HG03521 (cell line): ENCODE measurements around the gene KRT75.
"Not testable (repeated sequence)": the region's sequence is repeated elsewhere in the genome, so short reads cannot be mapped to it uniquely, and the experiment has no call there.

Experiments
- ATAC-seq: cut with Tn5 transposase; IDR thresholded peaks from one replicate; pipeline ENCODE4 v1.9.1; 2021; ENCODE audit warnings: mild to moderate bottlenecking, moderate library complexity; ENCODE audit not compliant: unreplicated experiment

The KRT75 gene

GRCh38 chr12:52418576-52419110 lies 15.5 kb downstream of the KRT75 start:
- ATAC-seq = no peak

GRCh38 chr12:52417740-52418139 lies 16.4 kb downstream of the KRT75 start:
- ATAC-seq = no peak

- ATAC-seq = no peak
Observed at GRCh38 chr12:52416795-52417194, 17.4 kb downstream of the KRT75 start.

- no peak for ATAC-seq
Observed at GRCh38 chr12:52415870-52416750, 18.1 kb downstream of the KRT75 start.

GRCh38 chr12:52414936-52415335 lies 19.2 kb downstream of the KRT75 start:
- ATAC-seq = no peak

DNA sequence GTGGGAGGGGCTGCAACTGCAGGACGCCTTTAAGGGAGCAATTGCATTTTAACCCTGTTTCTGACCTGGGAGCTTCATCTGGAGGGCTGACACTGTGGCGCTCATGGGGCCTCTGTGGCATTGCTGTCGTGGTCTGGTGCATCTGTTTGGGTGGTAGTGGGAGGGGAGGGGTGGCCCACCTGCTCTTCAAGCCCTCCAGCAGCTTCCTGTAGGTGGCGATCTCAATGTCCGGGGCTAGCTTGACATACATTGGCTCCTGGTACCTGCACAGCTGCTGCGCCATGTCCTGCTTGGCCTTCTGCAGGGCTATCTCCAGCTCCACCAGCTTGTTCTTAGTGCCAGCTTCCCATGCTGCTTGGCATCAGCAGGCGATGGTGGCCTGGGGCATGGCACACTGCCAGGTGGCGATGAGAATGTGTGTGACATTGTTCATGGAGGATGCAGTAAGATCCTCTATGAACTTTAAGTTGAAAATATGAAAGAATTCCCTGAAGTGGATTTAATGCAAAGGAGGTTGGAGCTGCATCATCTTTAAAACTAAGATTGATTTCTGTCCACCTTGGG lies 20.3 kb downstream of the KRT75 start:
- ATAC-seq = no peak

GRCh38 chr12:52413202-52413601 lies 21.0 kb downstream of the KRT75 start:
- ATAC-seq = no peak

GRCh38 chr12:52411815-52412214 lies 22.4 kb downstream of the KRT75 start:
- ATAC-seq = no peak

DNA sequence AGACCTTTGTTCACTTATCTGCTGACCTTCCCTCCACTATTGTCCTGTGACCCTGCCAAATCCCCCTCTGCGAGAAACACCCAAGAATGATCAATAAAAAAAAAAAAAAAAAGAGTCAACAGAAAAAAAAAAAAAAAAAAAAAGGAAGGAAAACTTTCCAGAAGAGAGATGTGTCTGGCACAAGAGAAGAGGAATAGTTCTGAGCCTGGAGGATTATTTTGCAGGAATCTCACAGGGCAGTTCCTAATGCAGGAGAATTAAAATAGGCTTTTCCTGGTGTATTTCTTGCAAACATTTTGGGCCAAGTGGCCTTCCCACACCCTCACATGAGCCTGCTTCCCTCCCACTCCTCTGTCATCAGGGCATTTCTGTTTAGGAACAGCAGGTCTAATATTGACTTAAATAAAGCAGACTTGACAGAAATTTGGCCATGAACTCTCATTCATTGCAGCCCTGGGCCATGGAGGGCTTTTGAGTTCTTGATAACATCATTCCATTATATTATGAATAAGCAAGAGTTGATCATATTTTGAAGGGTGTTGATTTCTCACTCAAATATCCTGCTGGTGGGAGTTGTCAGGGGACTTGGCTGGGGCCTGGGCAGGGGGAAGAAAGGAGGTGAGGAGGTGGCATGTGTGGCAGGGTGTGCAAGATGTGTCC lies 23.5 kb downstream of the KRT75 start:
- not testable (repeated sequence) for ATAC-seq

DNA sequence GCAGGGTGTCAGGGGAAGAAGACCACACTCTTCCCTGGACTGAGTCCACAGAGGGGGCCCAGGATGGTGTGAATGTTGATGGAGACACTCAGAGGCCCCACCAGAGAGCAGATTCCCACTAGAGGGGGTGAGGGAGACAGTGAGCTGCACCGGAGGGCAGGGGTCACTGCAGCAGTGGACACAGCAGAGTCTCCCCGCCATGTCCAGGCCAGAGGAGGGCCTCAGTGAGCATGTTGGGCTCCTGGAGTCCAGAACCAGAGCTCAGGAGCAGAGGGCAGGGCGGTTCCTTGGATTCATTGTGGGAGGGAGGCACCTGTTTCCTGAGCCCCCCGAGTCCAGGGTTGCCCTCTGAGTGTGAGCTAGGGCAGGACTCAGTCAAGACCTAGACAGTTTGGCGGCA lies 26.3 kb downstream of the KRT75 start:
- no peak for ATAC-seq

- ATAC-seq = no peak
Observed at GRCh38 chr12:52405922-52406385, 28.2 kb downstream of the KRT75 start, which contains the start of gene KRT82. TSS of gene KRT82 (minus strand) at chr12:52406335. CDS start at chr12:52406277, 58 bp downstream.

DNA sequence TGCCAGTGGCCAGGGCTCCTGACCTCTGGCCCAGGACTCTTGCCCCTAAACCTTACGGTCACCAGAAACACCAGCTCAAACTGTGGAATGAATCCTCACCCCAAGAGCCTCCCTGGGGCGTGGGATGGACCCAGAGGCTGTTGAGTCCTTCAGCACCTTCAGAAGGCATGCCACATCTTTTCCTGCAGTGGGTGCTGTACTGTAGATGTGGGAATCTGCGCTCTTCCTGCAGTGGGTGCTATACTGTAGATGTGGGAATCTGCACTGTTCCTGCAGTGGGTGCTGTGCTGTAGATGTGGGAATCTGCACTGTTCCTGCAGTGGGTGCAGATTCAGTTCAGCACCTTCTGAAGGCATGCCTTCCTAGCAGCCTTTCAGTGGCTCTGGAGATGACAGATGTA lies 29.2 kb downstream of the KRT75 start:
- no peak for ATAC-seq

DNA sequence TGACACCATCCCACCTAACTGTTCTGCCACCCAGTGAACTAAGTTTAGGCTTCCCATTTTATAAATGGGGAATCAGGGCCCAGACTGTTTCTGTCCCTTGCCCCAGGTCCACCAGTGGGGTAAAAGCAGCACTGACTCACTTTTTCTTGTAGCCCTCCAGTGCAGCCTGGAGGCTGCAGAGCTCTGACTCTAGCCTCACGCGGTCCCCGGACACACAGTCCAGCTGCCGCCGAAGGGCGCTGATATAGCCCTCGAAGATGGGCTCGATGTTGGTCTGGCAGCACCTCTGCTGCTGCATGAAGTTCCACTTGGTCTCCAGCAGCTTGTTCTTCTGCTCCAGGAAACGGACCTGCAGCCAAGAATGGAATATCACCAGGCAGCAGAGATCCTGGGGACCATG lies 30.6 kb downstream of the KRT75 start:
- ATAC-seq = no peak

GRCh38 chr12:52402873-52403540 lies 31.2 kb downstream of the KRT75 start:
- no peak for ATAC-seq

DNA sequence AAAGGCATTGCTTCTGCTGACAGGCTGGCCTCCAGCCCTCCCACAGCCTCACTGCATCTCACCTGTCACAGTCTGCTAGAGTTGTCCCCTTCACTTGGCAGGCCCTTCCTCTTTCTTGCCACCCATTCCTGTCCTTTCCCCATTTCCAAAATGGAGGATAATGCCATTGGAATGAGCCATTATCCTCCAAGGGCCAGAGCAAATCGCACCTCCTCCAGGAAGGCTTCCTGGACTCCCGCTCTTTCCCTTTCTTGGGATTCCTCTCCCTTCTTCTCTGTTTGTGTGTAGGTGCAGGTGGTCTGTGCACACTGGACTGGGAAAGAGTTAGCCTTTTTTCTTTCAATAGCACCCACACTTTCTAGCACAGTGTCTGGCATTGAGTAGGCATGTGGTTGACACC lies 31.8 kb downstream of the KRT75 start:
- no peak for ATAC-seq

GRCh38 chr12:52401926-52402325 lies 32.2 kb downstream of the KRT75 start:
- no peak for ATAC-seq

DNA sequence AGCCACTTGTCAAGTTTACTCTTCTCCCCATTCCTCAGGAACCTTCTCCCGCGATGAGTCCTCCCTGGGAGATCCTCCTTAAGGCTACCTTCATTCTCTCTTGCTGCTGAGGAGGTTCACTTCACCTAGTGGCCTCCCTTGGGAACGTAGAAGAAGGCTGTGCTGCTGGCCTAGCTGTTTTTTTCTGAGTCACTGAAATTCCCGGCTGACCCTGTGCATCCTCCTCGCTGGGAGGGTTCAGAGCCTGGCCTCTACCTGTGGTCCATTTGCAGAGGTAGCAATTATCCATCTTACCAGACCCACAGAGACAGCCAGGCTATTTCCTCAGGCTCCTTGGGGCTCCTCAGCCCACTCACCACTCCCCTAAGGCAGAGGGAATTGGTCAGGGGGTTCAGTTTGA lies 32.6 kb downstream of the KRT75 start:
- no peak for ATAC-seq

DNA sequence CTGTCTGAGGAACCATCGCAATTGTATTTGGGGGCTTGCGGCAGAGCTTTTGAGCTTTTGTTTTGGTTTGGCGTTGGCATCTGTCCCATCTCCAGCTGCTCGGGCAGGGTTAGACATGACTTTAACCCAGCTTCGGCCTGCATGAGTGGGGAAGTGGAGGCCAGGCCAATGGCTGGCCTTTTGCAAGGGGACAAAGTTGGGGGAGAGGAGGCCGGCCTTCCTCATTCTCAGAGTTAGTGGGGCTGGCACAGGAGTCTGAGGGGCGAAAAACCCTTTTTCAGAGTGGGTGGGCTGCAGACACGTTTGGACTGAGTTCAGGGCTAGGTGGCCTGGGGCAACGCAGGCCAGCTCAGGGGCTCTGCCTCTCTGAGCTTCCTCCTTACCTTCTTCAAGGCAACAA lies 33.3 kb downstream of the KRT75 start:
- no peak for ATAC-seq

- ATAC-seq = no peak
Observed at GRCh38 chr12:52399756-52400155, 34.4 kb downstream of the KRT75 start.

GRCh38 chr12:52398176-52398575 lies 36.0 kb downstream of the KRT75 start:
- ATAC-seq = no peak

GRCh38 chr12:52396656-52397055 lies 37.5 kb downstream of the KRT75 start:
- ATAC-seq = no peak
